Vagina (tissue), 2 donors: ENCODE measurements around the gene GSTA1. TPM values are rescaled to one million over a fixed set of nuclear protein-coding genes. Genes with fewer than 3 reads are reported as not detected.

Experiments used
- DNase-seq, 2 donors: peaks; one replicate each; pipeline ENCODE4 v3.0.0-alpha.2; 2017; ENCODE audit errors: extremely low spot score in 2 of 2
- H3K27ac ChIP-seq: fragments of 200-600 bp; sonication (generic); one replicate; pipeline ENCODE4 v1.5.1; 2019
- H3K27me3 ChIP-seq: fragments of 200-600 bp; sonication (generic); one replicate; pipeline ENCODE4 v1.5.1; 2019
- H3K36me3 ChIP-seq, 2 donors: fragments of 200-600 bp; sonication (generic); one replicate each; pipeline ENCODE4 v1.5.1; 2017 to 2019
- H3K4me1 ChIP-seq: fragments of 200-600 bp; sonication (generic); one replicate; pipeline ENCODE4 v1.5.1; 2019
- H3K4me3 ChIP-seq, 2 donors: fragments of 200-600 bp; sonication (generic); 1 replicate in 1 of 2; 2 replicates in 1 of 2; pipeline ENCODE4 v1.5.1; 2016 to 2019
- H3K9me3 ChIP-seq: fragments of 200-600 bp; sonication (generic); one replicate; pipeline ENCODE4 v1.5.1; 2019
- POLR2A ChIP-seq, 2 donors: fragments of 450-650 bp; IDR thresholded peaks; one replicate each; pipeline ENCODE4 v1.6.1; 2017; ENCODE audit warnings: antibody characterized with exemption in 2 of 2, mild to moderate bottlenecking in 2 of 2, moderate library complexity in 2 of 2
- POLR2AphosphoS5 ChIP-seq, 2 donors: sonication (generic); formaldehyde crosslinking; IDR thresholded peaks; one replicate each; pipeline ENCODE4 v1.9.0; 2017; ENCODE audit warnings: antibody characterized with exemption in 2 of 2, mild to moderate bottlenecking in 2 of 2, low read depth in 1 of 2; ENCODE audit not compliant: insufficient read depth in 1 of 2
- intact Hi-C: fragments of 100-400 bp; cut with DNase I; formaldehyde crosslinking; loops from one replicate; pipeline ENCODE4 v1.15.1; 2023
- total RNA-seq: library from RNA; depleted of rRNA; stranded (reverse); fragments of >200 nt; gene quantifications from one replicate; pipeline ENCODE4 v1.2.3, GENCODE V29; 2016
- TF ChIP-seq, protein P1 (sequence below), 3 experiments: fragments of 450-650 bp in 2 of 3; fragments of 200-600 bp in 1 of 3; sonication (generic) in 1 of 3; IDR thresholded peaks; one replicate each; pipeline ENCODE4 v1.5.1; 2017 to 2019; ENCODE audit warnings: antibody characterized with exemption in 3 of 3, mild to moderate bottlenecking in 2 of 3, moderate library complexity in 2 of 3

The GSTA1 gene
- total RNA-seq, 1 donor from 2014 or later: 1.7 TPM

DNA sequence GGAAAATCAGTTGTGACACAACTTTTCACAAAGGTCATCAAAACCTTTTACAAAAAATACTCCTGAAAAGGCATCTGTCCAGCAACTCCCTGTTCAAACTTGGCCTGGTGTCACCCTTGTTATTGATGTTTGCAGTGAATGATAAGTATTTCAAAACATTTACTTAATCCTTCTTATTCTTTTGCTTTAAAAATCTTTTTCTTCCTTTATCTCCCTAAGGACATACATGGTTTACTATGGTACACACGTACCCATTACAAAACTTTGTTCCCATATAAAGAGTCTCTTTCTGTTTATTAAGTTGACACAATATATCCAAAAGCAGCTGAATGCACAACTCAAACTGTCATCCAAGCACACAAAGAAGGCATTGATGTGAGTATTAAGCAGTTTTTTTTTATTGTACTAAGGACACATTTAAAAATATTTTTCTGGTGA, 57.8 kb downstream of the GSTA1 start:
- DNase-seq: no peak
- no peak overlapping the region for H3K27ac ChIP-seq
- TF ChIP-seq POLR2AphosphoS5 (IDR thresholded peaks at IDR 0.05; ENCODE audit: insufficient read depth in 1 of 2, low read depth in 1 of 2) (no peak), POLR2A (IDR thresholded peaks at IDR 0.05) (no peak)
- TF ChIP-seq, protein P1, sequence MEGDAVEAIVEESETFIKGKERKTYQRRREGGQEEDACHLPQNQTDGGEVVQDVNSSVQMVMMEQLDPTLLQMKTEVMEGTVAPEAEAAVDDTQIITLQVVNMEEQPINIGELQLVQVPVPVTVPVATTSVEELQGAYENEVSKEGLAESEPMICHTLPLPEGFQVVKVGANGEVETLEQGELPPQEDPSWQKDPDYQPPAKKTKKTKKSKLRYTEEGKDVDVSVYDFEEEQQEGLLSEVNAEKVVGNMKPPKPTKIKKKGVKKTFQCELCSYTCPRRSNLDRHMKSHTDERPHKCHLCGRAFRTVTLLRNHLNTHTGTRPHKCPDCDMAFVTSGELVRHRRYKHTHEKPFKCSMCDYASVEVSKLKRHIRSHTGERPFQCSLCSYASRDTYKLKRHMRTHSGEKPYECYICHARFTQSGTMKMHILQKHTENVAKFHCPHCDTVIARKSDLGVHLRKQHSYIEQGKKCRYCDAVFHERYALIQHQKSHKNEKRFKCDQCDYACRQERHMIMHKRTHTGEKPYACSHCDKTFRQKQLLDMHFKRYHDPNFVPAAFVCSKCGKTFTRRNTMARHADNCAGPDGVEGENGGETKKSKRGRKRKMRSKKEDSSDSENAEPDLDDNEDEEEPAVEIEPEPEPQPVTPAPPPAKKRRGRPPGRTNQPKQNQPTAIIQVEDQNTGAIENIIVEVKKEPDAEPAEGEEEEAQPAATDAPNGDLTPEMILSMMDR (IDR thresholded peaks at IDR 0.05): no peak
- no peaks in the 10 kb centered on the region for H3K36me3 ChIP-seq
- H3K9me3 ChIP-seq: no peaks in the 10 kb centered on the region
- H3K27me3 ChIP-seq: no peaks in the 10 kb centered on the region
- no peaks in the 10 kb centered on the region for H3K4me1 ChIP-seq
- H3K4me3 ChIP-seq: no peak overlapping the region
- intact Hi-C loops: no loop called here

DNA sequence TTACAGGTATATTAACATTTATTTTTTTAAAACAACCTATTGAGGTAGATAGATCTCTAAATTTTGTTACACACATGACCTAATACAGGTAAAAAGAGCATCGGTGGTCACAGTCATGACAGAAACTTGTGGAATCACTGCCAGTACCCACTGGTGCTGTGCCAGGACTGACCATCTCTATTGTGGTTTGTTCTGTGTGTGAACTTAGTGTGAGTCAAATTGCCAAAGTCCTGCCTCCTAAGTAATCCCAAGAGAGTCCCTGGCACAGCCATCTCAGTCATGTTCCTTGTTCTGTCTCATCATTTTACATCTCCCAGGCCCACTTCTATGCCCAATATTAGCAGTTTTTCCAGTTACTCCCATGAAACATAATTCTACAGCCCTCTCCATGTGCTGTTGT, 61.7 kb downstream of the GSTA1 start:
- Histone ChIP-seq H3K4me3 (no peak overlapping the region), H3K27me3 (no peaks in the 10 kb centered on the region), H3K9me3 (no peaks in the 10 kb centered on the region), H3K36me3 (no peaks in the 10 kb centered on the region), H3K27ac (no peak overlapping the region), H3K4me1 (no peaks in the 10 kb centered on the region)
- TF ChIP-seq, protein P1 (IDR thresholded peaks at IDR 0.05): no peak
- no peak for TF ChIP-seq POLR2A (IDR thresholded peaks at IDR 0.05)
- TF ChIP-seq POLR2AphosphoS5 (IDR thresholded peaks at IDR 0.05; ENCODE audit: insufficient read depth in 1 of 2, low read depth in 1 of 2): no peak
- intact Hi-C loops: no loop called here
- no peak for DNase-seq

Other genes starting within 250 kb of the GSTA1 start
- gene TRAM2, start 226.8 kb downstream of the GSTA1 start, total RNA-seq: 11.0 TPM
- gene TMEM14A, start 132.7 kb downstream of the GSTA1 start, total RNA-seq: 16.9 TPM
- gene GSTA2, start 40.3 kb downstream of the GSTA1 start, total RNA-seq: not detected
- gene GSTA5, start 37.0 kb upstream of the GSTA1 start, total RNA-seq: not detected
- gene GSTA3, start 105.9 kb upstream of the GSTA1 start, total RNA-seq: not detected
- gene GSTA4, start 191.5 kb upstream of the GSTA1 start, total RNA-seq: 57.7 TPM